H9 (cell line): ENCODE results near the gene TENM4. TPM values are rescaled to one million over a fixed set of nuclear protein-coding genes. Genes with fewer than 3 reads are reported as not detected.

Experiments
- DNase-seq: peaks from one replicate; pipeline ENCODE4 v3.0.0-alpha.2; 2017
- H2AFZ ChIP-seq: one replicate; pipeline ENCODE4 v1.6.1; 2013; ENCODE audit warnings: mild to moderate bottlenecking, low read length, control low read depth, moderate library complexity
- H2AK5ac ChIP-seq: 2 replicates; pipeline ENCODE4 v1.6.1; 2013; ENCODE audit warnings: low read length, control low read depth, mixed read lengths; ENCODE audit not compliant: insufficient read length
- H2BK120ac ChIP-seq: one replicate; pipeline ENCODE4 v1.6.1; 2013; ENCODE audit warnings: low read depth, mild to moderate bottlenecking, low read length, control low read depth, inconsistent platforms; ENCODE audit not compliant: poor library complexity, severe bottlenecking
- H2BK12ac ChIP-seq: 2 replicates; pipeline ENCODE4 v1.6.1; 2013; ENCODE audit warnings: low read length, control low read depth, mixed read lengths, low read depth; ENCODE audit not compliant: insufficient read length
- H2BK15ac ChIP-seq: 2 replicates; pipeline ENCODE4 v1.6.1; 2013; ENCODE audit warnings: low read depth, low read length, control low read depth
- H2BK20ac ChIP-seq: one replicate; pipeline ENCODE4 v1.6.1; 2013; ENCODE audit warnings: low read depth, mild to moderate bottlenecking, low read length, control low read depth, inconsistent platforms; ENCODE audit not compliant: poor library complexity, severe bottlenecking
- H2BK5ac ChIP-seq: 2 replicates; pipeline ENCODE4 v1.6.1; 2013; ENCODE audit warnings: low read length, control low read depth, mixed read lengths; ENCODE audit not compliant: insufficient read length
- H3K14ac ChIP-seq: 2 replicates; pipeline ENCODE4 v1.6.1; 2013; ENCODE audit warnings: low read length, control low read depth; ENCODE audit not compliant: insufficient read depth
- H3K18ac ChIP-seq: 2 replicates; pipeline ENCODE4 v1.6.1; 2013; ENCODE audit warnings: low read depth, mild to moderate bottlenecking, mixed read lengths, low read length, control low read depth; ENCODE audit not compliant: insufficient read length
- H3K23ac ChIP-seq: 2 replicates; pipeline ENCODE4 v1.6.1; 2013; ENCODE audit warnings: low read length, control low read depth, mixed read lengths, low read depth; ENCODE audit not compliant: insufficient read length
- H3K23me2 ChIP-seq: 2 replicates; pipeline ENCODE4 v1.6.1; 2013; ENCODE audit warnings: low read depth, mild to moderate bottlenecking, mixed read lengths, low read length, control low read depth; ENCODE audit not compliant: insufficient read length, poor library complexity, severe bottlenecking
- H3K27ac ChIP-seq: 2 replicates; pipeline ENCODE4 v1.5.1; 2013; ENCODE audit warnings: low read length, control low read depth, mixed read lengths, low read depth; ENCODE audit not compliant: insufficient read length
- H3K27me3 ChIP-seq: 2 replicates; pipeline ENCODE4 v1.6.1; 2013; ENCODE audit warnings: low read length, control low read depth, inconsistent platforms; ENCODE audit not compliant: insufficient read depth
- H3K4ac ChIP-seq: 2 replicates; pipeline ENCODE4 v1.6.1; 2013; ENCODE audit warnings: low read depth, mild to moderate bottlenecking, control low read depth, inconsistent platforms, low read length, moderate library complexity
- H3K4me1 ChIP-seq: 2 replicates; pipeline ENCODE4 v1.6.1; 2013; ENCODE audit warnings: low read length, control low read depth, inconsistent platforms; ENCODE audit not compliant: insufficient read depth
- H3K4me2 ChIP-seq: 2 replicates; pipeline ENCODE4 v1.6.1; 2013; ENCODE audit warnings: low read length, control low read depth, mixed read lengths; ENCODE audit not compliant: insufficient read length, insufficient read depth
- H3K56ac ChIP-seq: 2 replicates; pipeline ENCODE4 v1.6.1; 2013; ENCODE audit warnings: low read depth, mild to moderate bottlenecking, mixed read lengths, low read length, control low read depth; ENCODE audit not compliant: insufficient read length
- H3K79me1 ChIP-seq: 2 replicates; pipeline ENCODE4 v1.6.1; 2013; ENCODE audit warnings: low read depth, mild to moderate bottlenecking, moderate library complexity, low read length, control low read depth, inconsistent platforms; ENCODE audit not compliant: insufficient read depth, poor library complexity, severe bottlenecking
- H3K79me2 ChIP-seq: 2 replicates; pipeline ENCODE4 v1.6.1; 2013; ENCODE audit warnings: low read length, control low read depth, inconsistent platforms; ENCODE audit not compliant: insufficient read depth
- H3K9ac ChIP-seq: 2 replicates; pipeline ENCODE4 v1.6.1; 2013; ENCODE audit warnings: low read length, control low read depth, mixed read lengths; ENCODE audit not compliant: insufficient read length; ENCODE audit errors: extremely low read depth
- H3K9me3 ChIP-seq: one replicate; pipeline ENCODE4 v1.6.1; 2013; ENCODE audit warnings: low read depth, low read length, inconsistent platforms; ENCODE audit not compliant: control insufficient read depth
- H3T11ph ChIP-seq: one replicate; pipeline ENCODE4 v1.6.1; 2013; ENCODE audit warnings: mild to moderate bottlenecking, low read length, control low read depth, inconsistent platforms
- H4K20me1 ChIP-seq: one replicate; pipeline ENCODE4 v1.6.1; 2013; ENCODE audit not compliant: control insufficient read depth, insufficient read length, insufficient read depth
- H4K5ac ChIP-seq: 2 replicates; pipeline ENCODE4 v1.6.1; 2013; ENCODE audit warnings: low read depth, mild to moderate bottlenecking, mixed read lengths, low read length, control low read depth; ENCODE audit not compliant: insufficient read length
- H4K8ac ChIP-seq: replicated peaks from 2 replicates; pipeline ENCODE4 v1.6.1; 2013; ENCODE audit warnings: low read length, control low read depth, mixed read lengths, low read depth; ENCODE audit not compliant: insufficient read length
- H4K91ac ChIP-seq: 2 replicates; pipeline ENCODE4 v1.6.1; 2013; ENCODE audit warnings: low read depth, mild to moderate bottlenecking, moderate library complexity, mixed read lengths, low read length, control low read depth; ENCODE audit not compliant: insufficient read length
- H3K27ac Mint-ChIP-seq, 3 experiments: 2 replicates in 2 of 3; 3 replicates in 1 of 3; pipeline ENCODE4 v1.8.0; 2020 to 2021; ENCODE audit warnings: mixed read lengths in 3 of 3, mild to moderate bottlenecking in 1 of 3, moderate library complexity in 1 of 3
- H3K27me3 Mint-ChIP-seq: 2 replicates; pipeline ENCODE4 v1.8.0; 2021; ENCODE audit warnings: low read depth, mild to moderate bottlenecking, moderate library complexity, mixed read lengths
- H3K36me3 Mint-ChIP-seq, 3 experiments: 2 replicates in 2 of 3; 3 replicates in 1 of 3; pipeline ENCODE4 v1.8.0; 2020 to 2021; ENCODE audit warnings: low read depth in 3 of 3, mixed read lengths in 3 of 3; ENCODE audit not compliant: insufficient read depth in 1 of 3
- H3K4me1 Mint-ChIP-seq, 2 experiments: 2 replicates each; pipeline ENCODE4 v1.8.0; 2020; ENCODE audit warnings: mixed read lengths in 2 of 2
- H3K4me3 Mint-ChIP-seq, 2 experiments: 2 replicates in 1 of 2; 3 replicates in 1 of 2; pipeline ENCODE4 v1.8.0; 2020 to 2021; ENCODE audit warnings: mild to moderate bottlenecking in 2 of 2, mixed read lengths in 2 of 2, moderate library complexity in 1 of 2
- H3K9me3 Mint-ChIP-seq, 2 experiments: 2 replicates in 1 of 2; 3 replicates in 1 of 2; pipeline ENCODE4 v1.8.0; 2020; ENCODE audit warnings: mild to moderate bottlenecking in 2 of 2, mixed read lengths in 2 of 2, moderate library complexity in 1 of 2
- CTCF ChIP-seq: fragments of 200-600 bp; sonication (generic); conservative IDR thresholded peaks from 3 replicates; pipeline ENCODE4 v1.8.0; 2021; ENCODE audit warnings: antibody characterized with exemption, mild to moderate bottlenecking
- WGBS: extraction: QIAGEN DNeasy Blood & Tissue Kit; methylation state at CpG from one replicate; pipeline ENCODE4 v1.1.7; 2013; ENCODE audit warnings: missing lambda C conversion rate, low lambda C conversion rate, mixed read lengths; ENCODE audit not compliant: insufficient read length; ENCODE audit errors: extremely low coverage; 5-methylcytosine and 5-hydroxymethylcytosine counted together
- total RNA-seq: library from RNA; stranded (reverse); gene quantifications from 2 replicates; pipeline ENCODE4 v1.2.1, GENCODE V29; 2021

Gene TENM4
- total RNA-seq, 1 experiment from 2014 or later = 4.6 TPM

- H3K4ac ChIP-seq = no peak overlapping the region
- peaks cover 32 to 36% of the 10 kb centered on the region in 2 experiments for H3K4me1 Mint-ChIP-seq
- H2BK12ac ChIP-seq = no peak overlapping the region
- H4K5ac ChIP-seq = no peak overlapping the region
- no peak overlapping the region for H3K9ac ChIP-seq
- no peaks in the 10 kb centered on the region for H3K9me3 ChIP-seq
- no peak overlapping the region for H4K8ac ChIP-seq
- H3K4me3 Mint-ChIP-seq = peak overlapping the region; percentile 72 to 92
- no peak for DNase-seq
- peak overlapping the region; percentile 74 for H3K4me2 ChIP-seq
- peaks cover 40% of the 10 kb centered on the region for H3K27me3 ChIP-seq
- no peak overlapping the region for H2BK120ac ChIP-seq
- no peak overlapping the region for H2AK5ac ChIP-seq
- H3K27ac ChIP-seq = no peak overlapping the region
- H3K79me2 ChIP-seq = no peaks in the 10 kb centered on the region
- no peak overlapping the region for H3K23ac ChIP-seq
- peaks cover 0 to 3% of the 10 kb centered on the region in 2 experiments; a peak in 1 of 5 replicates for H3K9me3 Mint-ChIP-seq
- no peak overlapping the region for H3T11ph ChIP-seq
- no peak overlapping the region for H2BK15ac ChIP-seq
- H3K27ac Mint-ChIP-seq = no peak overlapping the region
- H2BK20ac ChIP-seq = no peak overlapping the region
- no peaks in the 10 kb centered on the region for H3K79me1 ChIP-seq
- TF ChIP-seq CTCF = no peak
- H3K4me1 ChIP-seq = peaks cover 3% of the 10 kb centered on the region; the same call in 1 of the 2 replicates
- no peak overlapping the region for H3K14ac ChIP-seq
- no peak overlapping the region for H3K18ac ChIP-seq
- no peak overlapping the region for H4K91ac ChIP-seq
- no peak overlapping the region for H2AFZ ChIP-seq
- no peaks in the 10 kb centered on the region for H4K20me1 ChIP-seq
- no peak overlapping the region for H3K56ac ChIP-seq
- H3K23me2 ChIP-seq = peaks cover 34% of the 10 kb centered on the region
- WGBS = no CpG with 5 or more reads among the region's 24 CpGs
- peaks cover 0 to 6% (median 0%) of the 10 kb centered on the region in 3 experiments; a peak in 3 of 7 replicates for H3K36me3 Mint-ChIP-seq
- H3K27me3 Mint-ChIP-seq = peaks cover 90% of the 10 kb centered on the region
- H2BK5ac ChIP-seq = no peak overlapping the region
Measured at GRCh38 chr11:79439410-79439885, 1.4 kb downstream of the TENM4 start.
